Neural progenitor cell (in vitro differentiated cells): ENCODE data around the gene OGFOD1.

ENCODE experiments used
- CTCF ChIP-seq: fragments of 200-600 bp; sonication (generic); IDR thresholded peaks from 2 replicates; pipeline ENCODE4 v1.5.1; 2017; ENCODE audit warnings: antibody characterized with exemption, mild to moderate bottlenecking
- EZH2 ChIP-seq: fragments of 200-600 bp; sonication (generic); IDR thresholded peaks from 2 replicates; pipeline ENCODE4 v1.6.1; 2017; ENCODE audit warnings: antibody characterized with exemption, mild to moderate bottlenecking, moderate library complexity
- EZH2phosphoT487 ChIP-seq: fragments of 200-600 bp; sonication (generic); IDR thresholded peaks from 2 replicates; pipeline ENCODE4 v1.6.1; 2017; ENCODE audit warnings: antibody characterized with exemption

- TF ChIP-seq CTCF (no peak), EZH2 (no peak), EZH2phosphoT487 (no peak)
Observed at GRCh38 chr16:56451753-56452689, 667 bp downstream of the OGFOD1 start.
